HG03135 (cell line): ENCODE data around the gene LCN9.
"Not testable (repeated sequence)": the region's sequence is repeated elsewhere in the genome, so short reads cannot be mapped to it uniquely, and the experiment has no call there.

Experiments
- ATAC-seq: cut with Tn5 transposase; IDR thresholded peaks from one replicate; pipeline ENCODE4 v1.9.1; 2021; ENCODE audit warnings: mild to moderate bottlenecking, moderate library complexity; ENCODE audit not compliant: unreplicated experiment

LCN9 gene

DNA sequence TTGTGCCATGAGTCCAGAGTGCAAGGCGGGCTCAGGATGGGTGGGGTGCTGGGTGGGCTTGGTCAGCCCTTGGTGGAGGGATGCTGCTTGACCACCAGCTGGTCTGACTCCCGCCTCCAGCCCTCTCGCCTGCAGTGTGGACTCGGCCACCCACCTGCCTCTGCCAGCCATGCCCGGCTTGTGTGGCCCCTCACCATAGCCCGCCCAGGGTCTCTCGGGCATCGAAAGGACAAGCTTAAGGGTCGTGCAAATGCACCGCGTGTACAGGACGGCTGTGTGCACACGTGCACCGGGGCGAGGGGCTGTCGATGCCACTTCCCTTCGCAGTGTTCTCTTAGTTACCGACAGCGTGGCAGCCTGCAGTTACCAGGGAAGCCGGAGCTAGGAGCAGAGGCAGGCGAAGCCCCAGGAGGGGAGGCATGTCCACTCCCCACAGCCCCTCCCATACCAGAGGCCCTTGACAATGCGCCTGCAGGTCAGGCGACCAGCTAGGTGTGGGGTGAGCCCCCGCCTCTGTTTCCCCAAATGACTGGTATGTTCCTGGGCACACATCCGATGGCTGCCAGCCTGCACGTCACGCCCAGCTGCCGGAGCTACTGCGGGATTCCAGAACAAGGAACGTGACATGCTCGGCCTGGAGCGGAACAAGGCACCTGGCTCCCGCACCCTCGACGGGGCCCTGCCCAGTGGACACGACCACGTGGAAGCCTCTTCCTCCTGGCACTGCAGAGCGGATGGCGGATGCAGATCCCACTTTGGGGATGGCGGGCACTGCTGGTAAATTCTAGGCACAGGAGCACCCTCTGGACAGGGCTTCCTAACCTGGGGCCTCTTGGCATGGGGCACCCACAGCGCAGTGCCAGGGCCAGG, 7.8 kb downstream of the LCN9 start:
- ATAC-seq = no peak

DNA sequence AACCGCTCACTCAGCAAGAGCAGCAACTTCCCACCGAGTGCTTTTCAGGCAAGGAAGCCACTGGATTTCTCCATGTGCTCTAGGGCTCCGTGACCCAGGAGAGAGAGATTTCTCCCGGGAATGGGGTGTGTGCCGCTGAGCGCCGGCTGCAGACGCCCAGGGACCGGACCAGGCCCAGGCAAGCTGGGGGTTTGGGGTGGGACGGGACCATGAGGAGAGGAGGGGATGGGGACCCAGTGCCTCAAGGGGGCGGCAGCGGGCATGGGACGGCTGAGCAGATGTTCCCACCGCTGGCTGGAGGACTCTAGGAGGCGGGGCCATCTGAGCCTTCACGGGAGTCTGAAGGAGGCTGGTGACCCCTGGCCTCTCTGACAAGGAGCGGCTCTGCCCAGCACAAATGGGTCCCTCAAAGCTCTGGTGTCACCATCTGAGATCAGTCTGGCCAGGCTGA, 8.5 kb downstream of the LCN9 start:
- ATAC-seq = no peak

DNA sequence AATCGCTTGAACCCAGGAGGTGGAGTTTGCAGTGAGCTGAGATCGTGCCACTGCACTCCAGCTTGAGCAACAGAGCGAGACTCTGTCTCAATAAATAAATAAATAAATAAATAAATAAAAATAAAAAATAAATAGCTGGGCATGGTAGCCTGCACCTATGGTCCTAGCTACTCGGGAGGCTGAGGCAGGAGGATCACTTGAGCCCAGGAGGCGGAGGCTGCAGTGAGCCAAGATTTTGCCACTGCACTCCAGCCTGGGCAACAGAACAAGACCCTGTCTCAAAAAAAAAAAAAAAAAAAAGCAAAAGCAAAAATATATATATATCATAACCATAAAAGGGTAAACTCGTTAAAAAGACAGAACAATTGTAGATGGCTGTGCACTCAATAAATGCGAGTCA, 9.7 kb downstream of the LCN9 start:
- ATAC-seq = not testable (repeated sequence)

DNA sequence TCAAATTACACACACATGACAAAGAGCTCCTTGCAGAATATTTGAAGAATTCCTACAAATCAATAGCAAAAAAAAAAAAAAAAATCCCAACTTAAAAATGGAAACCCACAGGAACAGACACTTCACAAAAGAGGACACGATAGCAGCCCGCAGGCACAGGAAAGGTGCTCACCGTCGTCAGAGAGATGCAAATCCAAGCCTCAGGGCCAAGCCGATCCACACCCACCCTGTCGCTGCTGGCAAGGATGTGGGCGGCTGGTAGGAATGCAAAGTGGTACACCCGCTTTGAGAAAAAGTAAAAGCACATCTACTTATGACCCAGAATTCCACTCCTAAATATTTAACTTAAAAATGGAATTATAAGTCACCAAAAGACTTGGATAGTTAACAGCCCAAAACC, 10.8 kb downstream of the LCN9 start:
- no peak for ATAC-seq

DNA sequence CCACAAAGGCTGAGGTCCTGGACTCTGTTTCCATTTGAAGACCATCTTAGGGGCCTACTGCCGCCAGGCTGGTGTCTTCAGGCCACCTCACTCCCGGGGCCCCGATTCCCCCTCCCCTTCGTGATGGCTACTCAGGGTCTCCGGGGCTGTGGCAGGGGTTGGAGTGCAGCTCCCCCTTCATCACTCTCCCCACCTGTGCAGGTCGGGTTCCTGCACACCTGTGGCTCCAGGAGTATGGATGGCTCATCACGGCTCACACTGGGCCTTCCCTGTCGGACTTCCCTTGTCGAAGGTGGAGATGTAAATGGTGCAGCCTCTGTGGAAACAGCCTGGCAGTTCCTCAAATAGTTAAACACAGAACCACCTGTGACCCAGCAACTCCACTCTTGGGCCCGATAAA, 11.9 kb downstream of the LCN9 start:
- ATAC-seq = no peak

DNA sequence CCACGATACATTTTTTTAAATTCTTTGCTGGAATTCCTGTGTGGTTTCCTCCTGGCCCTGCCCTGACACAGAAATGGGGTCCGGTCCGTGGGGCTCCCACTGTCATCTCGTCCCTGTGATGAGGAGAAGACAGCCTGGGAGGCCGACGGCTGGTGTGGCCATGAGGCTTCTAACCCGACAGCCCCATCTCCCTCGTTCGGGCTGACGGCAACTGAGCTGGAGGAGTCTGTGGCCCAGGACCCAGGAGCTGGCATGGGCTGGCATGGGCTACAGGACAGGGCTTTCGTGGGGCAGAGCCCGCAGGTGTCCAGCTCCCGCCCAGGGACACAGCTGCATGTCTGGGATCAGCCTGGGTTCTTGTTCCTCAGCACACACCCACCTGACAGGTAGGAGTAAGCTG, 13.8 kb downstream of the LCN9 start:
- ATAC-seq = no peak

DNA sequence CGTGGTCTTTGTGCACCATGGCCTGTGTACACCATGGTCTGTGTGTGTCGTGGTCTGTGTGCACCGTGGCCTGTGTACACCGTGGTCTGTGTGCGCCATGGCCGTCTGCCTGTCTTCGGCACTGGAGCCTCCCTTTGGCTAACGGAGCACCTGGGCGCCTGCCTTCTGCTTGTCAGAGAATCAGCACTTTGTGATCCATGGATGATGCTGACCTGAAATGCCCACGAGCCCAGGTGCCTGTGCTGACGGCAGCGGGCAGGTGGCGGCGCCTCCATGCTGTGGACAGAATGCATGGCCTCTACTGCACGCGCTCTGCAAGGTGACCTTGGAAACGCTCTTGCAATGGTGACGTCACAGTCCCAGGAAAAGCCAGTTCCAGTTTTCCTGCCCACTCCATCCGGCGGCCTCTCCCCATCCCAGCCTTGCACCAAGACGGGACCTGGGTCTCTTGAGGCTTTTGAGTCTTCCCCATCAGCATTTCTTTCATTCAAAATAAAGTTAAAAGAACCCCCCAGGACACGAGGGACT, 14.6 kb downstream of the LCN9 start:
- ATAC-seq = no peak

DNA sequence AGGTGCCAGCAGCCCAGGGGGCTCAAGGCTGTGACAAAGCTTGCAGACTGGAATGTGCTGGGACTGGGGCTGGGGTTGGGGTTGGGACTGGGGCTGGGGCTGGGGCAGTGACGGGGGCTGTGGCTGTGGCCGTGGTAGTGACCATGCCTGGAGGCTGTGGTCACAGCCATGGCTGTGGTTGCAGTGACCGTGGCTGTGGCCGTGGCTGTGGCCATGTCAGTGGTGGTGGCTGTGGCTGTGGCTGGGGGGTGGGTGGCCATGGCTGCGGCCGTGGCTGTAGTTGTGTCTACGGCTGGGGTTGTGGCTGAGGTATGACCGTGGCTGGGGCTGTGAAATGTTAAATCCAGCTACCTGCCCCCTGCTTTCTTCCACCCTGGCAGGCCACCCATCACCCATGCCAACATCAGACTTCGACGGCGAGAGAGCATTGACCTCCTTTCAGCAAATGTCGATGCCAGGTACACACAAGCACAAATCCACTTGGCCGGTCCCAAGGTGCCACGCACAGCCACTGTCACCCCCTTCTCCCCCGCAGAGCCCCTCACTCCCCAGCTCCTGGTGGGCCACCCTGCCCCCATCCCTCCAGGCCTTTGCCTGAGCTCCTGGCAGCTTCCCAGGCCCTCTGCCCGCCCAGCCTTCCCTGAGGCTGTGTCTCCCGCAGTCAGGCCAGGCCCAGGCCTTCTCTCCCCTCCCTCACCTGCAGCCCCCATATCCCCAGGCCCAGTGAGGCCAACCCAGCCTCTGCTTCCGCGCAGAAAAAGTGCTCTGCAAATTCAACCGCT, 15.3 kb downstream of the LCN9 start:
- no peak for ATAC-seq

DNA sequence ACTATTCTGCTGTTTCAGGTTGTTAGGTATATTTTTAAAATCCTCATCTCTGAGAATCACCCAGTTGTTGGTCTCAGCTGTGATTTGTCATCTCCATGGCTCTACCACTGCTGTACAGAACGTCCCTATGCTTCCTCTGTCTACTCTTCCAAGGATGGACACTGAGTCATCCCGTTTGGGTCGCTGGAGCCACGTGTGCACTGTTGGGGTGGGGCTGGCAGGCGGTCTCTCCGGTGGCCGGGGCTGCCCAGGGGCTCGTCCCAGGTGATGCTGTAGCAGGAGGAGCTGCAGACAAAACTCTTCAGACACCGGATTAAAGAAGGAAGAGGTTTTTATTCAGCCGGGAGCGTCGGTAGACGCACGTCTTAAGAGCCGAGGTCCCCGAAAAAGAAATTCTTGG, 16.9 kb downstream of the LCN9 start:
- no peak for ATAC-seq

DNA sequence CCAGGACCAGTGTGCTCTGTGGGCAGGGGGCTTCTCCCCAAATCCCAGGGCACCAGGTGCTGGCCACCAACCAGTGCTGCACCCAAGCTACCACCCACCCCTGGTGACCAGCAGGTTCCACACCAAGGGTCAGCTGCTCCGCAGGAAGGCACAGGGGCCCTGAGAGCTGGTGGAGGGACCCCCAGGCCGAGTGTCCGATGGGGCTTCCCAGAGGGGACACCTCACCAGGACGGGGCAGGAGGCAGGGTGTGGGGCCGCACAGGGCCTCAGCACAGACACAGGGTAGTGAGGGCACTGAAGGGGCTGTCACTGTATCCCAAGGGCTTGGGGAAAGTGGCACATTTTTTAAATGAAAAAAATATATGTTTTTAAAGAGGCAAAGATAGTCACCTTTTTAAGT, 18.1 kb downstream of the LCN9 start:
- no peak for ATAC-seq

DNA sequence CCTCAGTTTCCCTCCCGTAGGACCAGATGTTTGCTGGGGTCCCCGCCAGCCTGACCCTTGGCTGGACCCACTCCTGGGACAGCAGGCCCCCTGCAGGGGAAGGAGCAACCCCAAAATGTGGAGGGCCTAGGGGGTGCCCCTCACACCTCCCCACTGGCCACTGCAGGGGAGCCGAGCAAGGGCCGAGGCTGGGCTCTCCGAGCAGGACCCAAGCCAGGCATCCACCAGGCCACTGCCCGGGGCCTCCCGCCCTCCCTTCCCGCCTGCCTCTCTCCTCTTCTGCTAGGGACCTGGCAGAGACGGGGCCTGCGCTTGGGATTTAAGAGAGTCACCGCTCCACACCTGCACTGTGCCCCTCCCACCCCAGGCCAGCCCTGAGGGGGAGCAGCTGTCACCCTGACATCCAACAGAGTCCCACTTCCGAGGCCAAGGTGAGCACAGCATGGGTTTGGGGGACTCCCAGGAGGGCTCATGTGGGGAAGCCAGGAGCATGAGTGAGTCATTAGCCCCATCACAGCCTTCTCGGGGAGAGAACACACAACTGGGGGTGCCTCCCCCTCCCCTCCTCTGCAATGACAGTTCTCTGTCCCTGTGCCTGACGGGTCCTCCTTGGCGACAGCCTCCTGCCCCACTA, 20.4 kb downstream of the LCN9 start:
- no peak for ATAC-seq

DNA sequence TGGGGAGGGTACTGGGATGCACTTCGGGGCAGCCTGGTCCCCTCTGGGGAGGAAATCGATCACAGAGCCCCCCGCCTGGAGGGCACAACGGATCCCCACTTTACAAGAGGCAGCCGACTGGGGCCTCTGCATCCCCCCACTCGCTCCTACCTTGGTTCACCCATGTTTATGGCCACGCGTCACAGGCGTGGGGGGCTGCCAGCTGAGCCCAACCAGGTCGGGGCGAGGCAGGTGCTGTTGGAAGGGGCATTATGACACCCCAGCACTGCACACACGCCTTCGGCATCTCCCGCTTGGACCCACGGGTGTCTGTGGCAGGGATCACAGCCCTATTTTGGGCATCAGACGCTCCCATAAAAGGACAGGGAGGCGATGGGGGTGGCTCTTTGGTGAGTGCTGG, 21.6 kb downstream of the LCN9 start:
- no peak for ATAC-seq

DNA sequence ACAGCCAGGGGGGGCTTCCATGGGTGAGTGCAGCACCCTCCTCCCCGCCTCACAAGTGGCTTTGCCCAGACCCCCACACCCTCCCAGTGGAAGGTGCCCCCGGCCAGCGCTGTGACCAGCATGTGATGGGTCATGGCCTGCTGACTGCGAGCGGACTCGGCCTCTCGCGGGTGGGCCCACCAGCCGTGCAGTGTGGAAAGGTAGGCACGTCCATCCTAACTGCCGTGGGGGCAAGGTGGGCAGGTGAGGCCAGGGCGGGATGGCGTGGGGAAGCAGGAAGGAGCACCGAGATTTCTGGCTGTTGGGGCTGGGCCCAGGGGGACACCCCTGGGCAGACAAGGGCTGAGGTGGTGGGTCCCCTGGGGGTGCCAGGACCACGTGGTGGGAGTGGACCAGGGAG, 24.1 kb downstream of the LCN9 start:
- no peak for ATAC-seq

DNA sequence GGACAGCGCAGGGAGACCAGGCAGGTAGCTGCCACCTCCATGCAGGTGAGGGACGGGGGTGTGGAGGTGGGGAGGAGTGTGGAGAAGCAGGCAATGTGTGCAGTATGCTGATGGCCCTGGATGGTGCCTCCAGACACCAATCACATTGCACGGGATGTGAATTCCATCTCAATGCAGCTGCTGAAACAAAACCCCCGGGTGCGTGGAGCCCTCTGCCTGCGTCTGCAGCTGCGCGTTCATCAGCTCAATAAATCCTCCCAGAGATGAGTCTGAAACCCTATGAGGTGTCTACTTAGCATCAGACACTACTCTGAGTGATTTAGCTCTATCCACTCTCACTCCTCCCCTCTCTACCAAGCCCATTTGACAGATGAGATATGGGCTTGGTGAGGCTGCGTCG, 25.9 kb downstream of the LCN9 start:
- ATAC-seq = no peak

DNA sequence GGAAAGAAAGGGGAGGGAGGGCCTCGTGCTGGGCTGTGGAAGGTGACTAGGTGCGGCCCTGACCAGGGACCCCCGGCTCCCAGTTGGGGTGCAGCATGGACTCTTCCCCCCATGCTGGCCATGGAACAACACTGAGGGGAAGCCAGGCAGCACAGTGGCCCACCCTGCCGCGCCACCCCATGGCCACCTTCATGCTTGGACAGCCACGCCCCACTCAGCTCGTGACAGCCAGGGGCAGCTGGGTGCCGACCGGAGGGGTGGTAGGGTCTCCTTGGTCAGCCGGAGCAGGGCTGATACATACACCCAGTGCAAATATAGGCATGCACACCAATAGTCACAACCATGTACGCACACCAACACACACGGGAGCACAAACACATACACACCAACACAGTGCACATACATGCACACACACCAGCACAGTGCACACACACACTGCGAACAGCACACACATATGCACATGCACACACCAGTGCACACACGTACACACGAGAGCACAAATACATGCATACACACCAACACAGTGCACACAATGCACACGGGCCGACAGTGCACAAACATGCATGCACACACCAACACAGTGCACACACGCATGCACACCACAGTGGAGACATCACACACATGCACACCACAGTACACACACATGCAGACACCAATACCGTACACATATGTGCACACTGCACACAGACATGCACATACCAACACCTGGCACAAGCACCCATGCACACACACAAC, 27.9 kb downstream of the LCN9 start:
- no peak for ATAC-seq

DNA sequence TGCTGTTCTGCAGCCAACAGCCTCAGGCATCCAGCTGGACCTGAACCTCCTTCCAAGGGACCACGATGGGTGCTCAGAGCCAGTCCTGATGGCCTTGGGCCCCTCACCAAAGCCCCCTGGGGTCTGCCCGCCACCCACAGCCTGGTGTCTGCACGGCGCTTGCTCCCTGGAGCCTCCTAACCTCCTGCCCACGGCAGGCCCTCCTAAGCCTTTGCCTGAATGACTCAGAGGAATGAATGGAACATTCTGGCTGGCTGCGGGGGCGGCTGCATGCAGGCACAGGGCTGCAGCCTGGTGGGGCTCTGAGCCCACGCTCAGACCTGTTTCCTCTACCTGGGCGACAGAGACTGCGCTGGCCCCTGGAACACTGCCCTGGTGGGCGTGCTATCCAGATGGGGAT, 29.3 kb downstream of the LCN9 start:
- ATAC-seq = no peak

DNA sequence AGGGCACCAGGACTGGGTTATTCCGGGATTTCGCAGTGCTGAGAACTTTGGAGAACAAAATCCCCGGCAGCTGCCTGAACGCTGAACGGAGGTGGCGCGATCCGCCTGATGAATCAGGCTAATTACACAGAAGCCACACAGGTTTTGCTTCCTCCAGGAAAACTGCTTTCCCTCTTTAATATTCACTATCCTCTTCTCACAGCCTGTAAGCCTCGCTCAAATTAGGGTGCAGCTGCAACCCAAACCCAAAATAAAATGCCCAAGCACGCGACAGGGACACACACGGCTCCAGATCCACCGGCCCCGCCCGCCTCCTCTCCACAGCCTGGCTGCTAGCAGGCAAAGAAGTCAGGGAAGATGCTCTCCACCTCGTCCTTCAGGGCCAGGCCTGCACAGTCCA, 30.2 kb downstream of the LCN9 start:
- no peak for ATAC-seq

DNA sequence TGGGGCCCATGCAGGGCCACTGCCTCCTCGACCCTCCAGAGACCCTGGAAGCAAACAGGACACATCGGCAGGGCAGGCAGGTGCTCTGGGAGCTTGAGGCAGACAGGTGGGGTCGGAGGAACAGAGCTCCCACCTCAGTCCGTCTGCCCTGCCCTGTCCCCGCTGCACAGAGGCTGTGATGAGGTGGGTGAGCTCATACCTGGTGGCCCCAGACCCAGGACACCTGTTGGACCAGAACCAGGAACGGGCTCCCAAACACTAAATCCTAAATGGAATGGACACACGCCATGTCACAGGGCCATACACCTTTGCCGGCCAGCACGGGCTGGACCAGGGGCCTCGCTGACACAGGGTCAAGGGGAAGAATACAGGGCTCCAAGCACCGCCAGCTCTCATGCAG, 30.7 kb downstream of the LCN9 start:
- no peak for ATAC-seq

DNA sequence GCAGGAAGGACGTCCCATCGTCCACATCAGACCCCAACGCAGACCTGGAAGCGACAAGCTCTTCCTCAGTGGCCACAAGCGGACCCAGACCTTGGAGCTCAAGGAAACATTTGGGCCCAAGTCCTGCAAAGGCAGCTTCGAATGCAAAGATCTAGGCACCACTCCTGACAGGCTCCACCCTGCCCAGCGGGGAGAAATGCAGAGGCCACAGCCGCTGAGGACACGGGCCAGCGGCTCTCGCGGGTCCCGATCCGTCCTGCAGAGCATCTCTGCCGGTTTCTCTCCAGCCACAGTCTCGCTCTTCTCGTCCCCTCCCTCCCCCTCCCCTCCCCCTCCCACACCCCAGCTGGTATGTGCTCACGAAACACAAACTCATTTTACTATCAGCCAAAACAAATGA, 31.3 kb downstream of the LCN9 start:
- ATAC-seq = no peak

DNA sequence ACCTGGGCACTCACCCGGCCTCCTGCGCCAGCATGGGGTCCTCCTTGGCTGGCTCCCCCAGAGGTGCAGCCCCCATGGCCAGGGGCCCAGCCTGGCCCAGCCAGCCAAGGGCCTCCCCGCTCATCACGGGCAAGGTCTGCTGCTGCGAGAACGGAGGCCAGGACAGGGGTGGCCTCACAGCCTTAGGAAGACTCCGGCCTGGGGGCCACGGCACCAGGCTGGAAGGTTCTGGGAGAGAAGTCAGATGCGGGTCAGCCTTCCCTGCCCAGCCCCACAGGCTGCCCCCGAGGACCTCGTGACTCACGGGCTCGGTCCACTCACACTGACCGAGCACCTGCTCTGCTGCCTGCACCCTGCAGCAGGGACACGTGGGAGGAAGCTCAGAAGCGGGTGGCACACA, 31.9 kb downstream of the LCN9 start:
- ATAC-seq = no peak

DNA sequence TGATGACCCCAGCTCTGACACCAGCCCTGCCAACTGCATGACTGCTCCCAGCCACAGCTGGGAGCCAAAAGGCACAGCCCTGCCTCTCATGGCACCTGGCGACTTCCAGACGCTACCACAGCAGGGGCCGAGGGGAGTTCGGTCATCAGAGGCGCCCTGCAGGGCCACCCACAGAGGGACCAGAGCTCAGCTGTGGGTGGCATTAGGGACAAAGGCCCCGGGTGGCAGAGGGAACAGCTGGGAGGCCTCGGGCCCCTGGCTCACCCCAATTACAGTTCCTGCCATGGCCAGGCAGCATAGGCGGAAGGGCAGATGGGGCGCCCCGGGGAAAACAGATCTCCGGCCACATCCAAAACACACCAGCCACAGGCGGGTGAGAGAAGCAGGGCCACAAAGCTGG, 32.5 kb downstream of the LCN9 start:
- no peak for ATAC-seq
